SK-N-MC (cell line): Measurements from ENCODE around the gene OSR1.
"Not testable (repeated sequence)": the region's sequence is repeated elsewhere in the genome, so short reads cannot be mapped to it uniquely, and the experiment has no call there.

ENCODE experiments used
- DNase-seq: peaks from one replicate; pipeline ENCODE4 v3.0.0-alpha.2; 2011; ENCODE audit warnings: low read depth, low spot score
- H3K27ac ChIP-seq: fragments of 200-600 bp; sonication (generic); 2 replicates; pipeline ENCODE4 v1.5.1; 2016; ENCODE audit warnings: mixed run types
- H3K36me3 ChIP-seq: fragments of 200-600 bp; sonication (generic); 2 replicates; pipeline ENCODE4 v1.6.1; 2017; ENCODE audit warnings: antibody characterized with exemption, low read length, mixed read lengths; ENCODE audit not compliant: insufficient read depth
- H3K4me3 ChIP-seq: fragments of 200-600 bp; sonication (generic); 2 replicates; pipeline ENCODE4 v1.5.1; 2016
- H3K9ac ChIP-seq: fragments of 200-600 bp; sonication (generic); 2 replicates; pipeline ENCODE4 v1.8.0; 2017; ENCODE audit warnings: mixed run types, mixed read lengths; ENCODE audit not compliant: insufficient read length
- H3K9me3 ChIP-seq: fragments of 200-600 bp; sonication (generic); 2 replicates; pipeline ENCODE4 v1.6.1; 2017; ENCODE audit warnings: low read depth, mild to moderate bottlenecking, antibody characterized with exemption, low read length, moderate library complexity, mixed read lengths
- EZH2 ChIP-seq: fragments of 200-600 bp; sonication (generic); IDR thresholded peaks from one replicate; pipeline ENCODE4 v1.6.1; 2017; ENCODE audit warnings: antibody characterized with exemption
- FOXP2 ChIP-seq: optimal IDR thresholded peaks from 2 replicates; pipeline ENCODE3; 2011; ENCODE audit warnings: mild to moderate bottlenecking, moderate library complexity; ENCODE audit not compliant: insufficient read depth; ENCODE audit errors: extremely low read length, control extremely low read depth
- POLR2AphosphoS5 ChIP-seq: IDR thresholded peaks from 2 replicates; pipeline ENCODE4 v1.6.1; 2012; ENCODE audit warnings: mild to moderate bottlenecking, low read depth, low read length, borderline replicate concordance

OSR1 gene

DNA sequence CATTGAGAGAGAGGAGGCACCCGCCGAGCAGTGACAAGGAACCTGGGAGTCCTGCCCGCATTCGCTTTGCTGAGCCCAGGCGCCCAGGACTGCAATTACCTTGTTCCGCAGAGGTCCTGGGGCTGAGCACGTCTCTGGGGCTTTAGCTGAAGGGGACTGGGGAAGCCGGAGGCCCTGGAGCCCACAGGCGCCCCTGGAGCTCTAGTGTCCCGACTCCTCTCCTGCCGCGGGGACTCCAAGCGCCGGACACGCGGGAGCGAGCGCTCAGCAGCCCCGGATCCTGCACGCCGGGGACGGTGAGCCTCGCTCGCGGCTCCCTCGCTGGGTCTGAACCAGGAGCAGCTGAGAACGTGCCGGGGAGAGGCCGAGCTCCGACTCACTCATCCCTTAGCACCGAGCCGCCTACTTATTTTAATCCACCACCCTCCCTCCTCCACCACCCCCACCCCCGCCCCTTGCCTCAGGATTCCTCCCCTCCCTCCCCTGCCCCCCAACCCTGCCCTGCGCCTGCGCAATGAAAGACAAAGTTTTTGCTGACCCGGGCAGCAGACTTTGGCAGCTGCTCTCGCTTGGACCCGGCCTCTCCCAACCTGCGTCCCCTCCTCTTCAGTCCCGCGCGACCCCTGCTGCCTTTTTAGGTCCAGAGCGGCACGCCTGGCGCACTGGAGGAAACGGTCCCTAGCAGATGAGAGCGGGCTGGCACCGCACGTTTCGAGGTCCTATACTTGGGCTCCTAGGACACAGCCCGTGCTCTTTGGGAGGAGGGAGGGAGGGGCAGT lies at the start of gene OSR1:
TSS of gene OSR1 (minus strand) at position 382 of the 779 bp plus-strand sequence. CDS start 4,818 bp downstream, outside the sequence.
- H3K27ac ChIP-seq: no peak within 1 kb of the TSS
- peak within 1 kb of the TSS; percentile 10 for H3K9ac ChIP-seq
- H3K9me3 ChIP-seq: no peaks in the 10 kb centered on the region
- TF ChIP-seq FOXP2: no peak
- no peak for TF ChIP-seq POLR2AphosphoS5
- no peak for TF ChIP-seq EZH2
- no peak for DNase-seq
- peak within 1 kb of the TSS; percentile 73 for H3K4me3 ChIP-seq
- H3K36me3 ChIP-seq: no peaks in the 10 kb centered on the region

DNA sequence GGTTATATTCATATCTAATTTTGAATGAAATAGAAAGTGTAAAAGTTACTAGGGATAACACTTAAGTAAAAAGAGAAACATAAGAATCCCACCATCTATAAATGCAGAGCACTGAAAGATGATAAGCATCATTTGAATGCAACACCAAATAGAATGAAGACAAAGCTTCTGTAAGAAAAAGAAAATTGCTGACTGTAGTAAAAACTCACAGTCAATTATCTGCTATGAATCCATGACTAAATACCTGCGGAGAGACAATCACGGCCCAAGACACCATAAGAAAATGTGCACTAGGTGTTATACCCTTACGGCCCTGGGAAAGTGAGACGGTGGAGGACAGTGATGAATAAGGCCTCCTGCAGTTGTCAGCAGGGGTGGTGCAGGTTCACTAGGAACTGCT lies 45.4 kb upstream of the OSR1 start:
- Histone ChIP-seq H3K27ac (no peak overlapping the region), H3K36me3 (no peaks in the 10 kb centered on the region), H3K9me3 (no peaks in the 10 kb centered on the region), H3K9ac (no peak overlapping the region), H3K4me3 (no peak overlapping the region)
- DNase-seq: no peak
- TF ChIP-seq POLR2AphosphoS5: no peak
- no peak for TF ChIP-seq EZH2
- no peak for TF ChIP-seq FOXP2

DNA sequence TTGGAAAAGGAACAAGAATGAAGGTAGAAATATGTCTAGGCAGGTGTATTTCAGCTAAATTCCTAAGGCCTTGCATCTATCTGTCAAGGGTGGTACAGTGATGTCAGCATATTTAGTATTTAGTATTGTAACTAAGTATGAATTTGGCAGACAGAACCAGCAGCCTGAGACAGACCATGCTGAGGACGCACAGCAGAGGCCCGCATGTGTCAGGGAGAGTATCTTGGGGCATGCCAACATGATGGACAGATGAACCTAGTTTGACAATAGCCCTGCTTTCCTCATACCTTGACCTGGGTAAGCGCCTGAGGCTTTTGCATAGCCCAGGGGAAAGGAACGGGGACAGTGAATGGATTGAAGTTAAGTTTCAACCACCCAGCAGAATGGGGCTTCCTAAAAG lies 33.8 kb upstream of the OSR1 start:
- Histone ChIP-seq H3K9ac (no peak overlapping the region), H3K36me3 (no peaks in the 10 kb centered on the region), H3K9me3 (no peaks in the 10 kb centered on the region), H3K27ac (no peak overlapping the region), H3K4me3 (no peak overlapping the region)
- TF ChIP-seq EZH2: no peak
- TF ChIP-seq FOXP2: no peak
- TF ChIP-seq POLR2AphosphoS5: no peak
- DNase-seq: no peak

DNA sequence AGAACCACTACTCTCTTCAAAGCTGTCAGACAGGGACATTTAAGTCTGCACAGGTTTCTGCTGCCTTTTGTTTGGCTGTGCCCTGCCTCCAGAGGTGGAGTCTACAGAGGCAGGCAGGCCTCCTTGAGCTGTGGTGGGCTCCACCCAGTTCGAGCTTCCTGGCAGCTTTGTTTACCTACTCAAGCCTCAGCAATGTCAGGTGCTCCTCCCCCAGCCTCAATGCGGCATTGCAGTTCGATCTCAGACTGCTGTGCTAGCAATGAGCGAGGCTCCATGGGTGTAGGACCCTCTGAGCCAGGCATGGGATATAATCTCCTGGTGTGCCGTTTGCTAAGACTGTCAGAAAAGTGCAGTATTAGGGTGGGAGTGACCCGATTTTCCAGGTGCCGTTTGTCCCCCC lies 31.0 kb upstream of the OSR1 start:
- not testable (repeated sequence) for H3K36me3 ChIP-seq, H3K27ac ChIP-seq, H3K9me3 ChIP-seq, H3K9ac ChIP-seq, DNase-seq, H3K4me3 ChIP-seq

DNA sequence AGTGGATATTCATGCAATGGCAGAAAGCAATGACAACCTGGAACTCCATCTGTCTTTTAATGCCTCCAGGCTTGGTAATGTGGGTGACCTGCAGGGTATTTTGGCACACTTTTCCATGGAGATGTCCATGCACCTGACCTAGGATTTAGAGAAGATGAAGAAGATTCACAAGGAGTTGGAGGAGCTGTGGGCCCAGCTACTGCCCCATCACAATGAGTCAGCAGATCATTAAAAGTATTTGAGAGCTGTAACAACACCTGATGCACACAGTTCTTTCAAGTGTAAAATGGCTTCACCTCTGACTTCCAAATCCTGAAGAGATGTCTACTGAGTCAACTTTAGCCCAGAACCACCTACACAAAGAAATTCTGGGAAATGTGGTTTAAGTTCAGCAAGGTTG lies 22.1 kb upstream of the OSR1 start:
- no peak overlapping the region for H3K4me3 ChIP-seq
- no peak for DNase-seq
- H3K9ac ChIP-seq: no peak overlapping the region
- no peaks in the 10 kb centered on the region for H3K9me3 ChIP-seq
- no peak overlapping the region for H3K27ac ChIP-seq
- TF ChIP-seq FOXP2 (no peak), EZH2 (no peak)
- no peaks in the 10 kb centered on the region for H3K36me3 ChIP-seq

DNA sequence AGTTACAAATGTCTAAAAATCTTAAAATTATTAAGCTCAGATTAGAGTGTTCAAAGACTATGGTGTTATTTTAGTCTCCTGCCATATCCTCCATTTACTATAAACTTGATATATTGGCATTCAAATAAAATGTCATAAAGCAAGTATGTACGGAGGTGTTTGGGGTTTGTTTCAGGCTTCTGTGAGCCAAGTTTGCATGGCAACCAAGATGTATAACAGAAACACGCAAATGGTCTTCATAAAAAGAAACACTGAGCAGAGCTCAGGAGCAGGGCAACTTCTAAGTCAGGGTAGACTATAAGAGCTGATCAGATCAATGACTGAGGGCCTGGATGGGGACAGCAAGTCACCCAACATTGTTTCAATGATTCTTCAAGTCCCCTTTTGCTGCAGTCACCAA lies 20.5 kb upstream of the OSR1 start:
- DNase-seq: no peak
- Histone ChIP-seq H3K27ac (no peak overlapping the region), H3K9ac (no peak overlapping the region), H3K9me3 (no peaks in the 10 kb centered on the region), H3K36me3 (no peaks in the 10 kb centered on the region), H3K4me3 (no peak overlapping the region)
- TF ChIP-seq POLR2AphosphoS5: no peak
- no peak for TF ChIP-seq EZH2
- no peak for TF ChIP-seq FOXP2

DNA sequence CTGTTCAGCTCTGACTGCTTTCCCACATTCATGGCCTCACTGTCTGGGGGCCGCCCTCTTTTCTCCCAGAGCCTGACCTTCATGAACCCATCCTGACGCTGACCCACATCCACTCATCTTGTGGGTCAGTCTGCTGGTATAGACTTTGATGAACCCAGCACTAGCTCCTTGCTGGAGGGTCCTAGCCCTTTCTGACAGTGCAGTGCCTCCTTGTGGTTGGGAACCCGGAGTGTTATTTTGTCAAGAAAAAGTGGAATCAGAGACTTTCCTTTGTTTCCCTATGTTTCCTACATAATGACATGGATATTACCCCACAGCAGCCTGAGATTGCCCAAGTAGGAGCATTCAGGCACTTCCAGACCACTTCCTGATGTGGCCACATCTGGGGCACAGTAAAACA lies 19.3 kb upstream of the OSR1 start:
- H3K9ac ChIP-seq: no peak overlapping the region
- DNase-seq: no peak
- no peak overlapping the region for H3K4me3 ChIP-seq
- TF ChIP-seq EZH2 (no peak), POLR2AphosphoS5 (no peak), FOXP2 (no peak)
- no peaks in the 10 kb centered on the region for H3K9me3 ChIP-seq
- H3K36me3 ChIP-seq: no peaks in the 10 kb centered on the region
- no peak overlapping the region for H3K27ac ChIP-seq

DNA sequence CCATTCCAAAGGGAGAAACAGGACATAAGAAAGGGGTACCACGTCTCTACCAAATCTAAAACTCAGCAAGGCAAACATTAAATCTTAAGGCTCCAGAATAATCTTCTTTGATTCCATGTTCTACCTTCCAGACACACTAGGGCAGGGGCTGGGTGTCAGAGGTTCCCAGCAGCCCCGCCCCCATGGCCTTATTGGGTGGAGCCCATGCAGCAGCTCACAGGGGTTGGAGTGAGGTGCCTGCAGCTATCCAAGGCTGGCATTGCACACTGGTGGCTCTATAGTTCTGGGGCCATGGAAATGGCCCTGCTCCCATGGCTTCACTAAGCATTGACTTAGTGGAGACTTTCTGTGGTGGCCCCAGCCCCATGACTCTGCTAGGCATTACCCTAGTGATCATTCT lies 14.9 kb upstream of the OSR1 start:
- no peak overlapping the region for H3K4me3 ChIP-seq

DNA sequence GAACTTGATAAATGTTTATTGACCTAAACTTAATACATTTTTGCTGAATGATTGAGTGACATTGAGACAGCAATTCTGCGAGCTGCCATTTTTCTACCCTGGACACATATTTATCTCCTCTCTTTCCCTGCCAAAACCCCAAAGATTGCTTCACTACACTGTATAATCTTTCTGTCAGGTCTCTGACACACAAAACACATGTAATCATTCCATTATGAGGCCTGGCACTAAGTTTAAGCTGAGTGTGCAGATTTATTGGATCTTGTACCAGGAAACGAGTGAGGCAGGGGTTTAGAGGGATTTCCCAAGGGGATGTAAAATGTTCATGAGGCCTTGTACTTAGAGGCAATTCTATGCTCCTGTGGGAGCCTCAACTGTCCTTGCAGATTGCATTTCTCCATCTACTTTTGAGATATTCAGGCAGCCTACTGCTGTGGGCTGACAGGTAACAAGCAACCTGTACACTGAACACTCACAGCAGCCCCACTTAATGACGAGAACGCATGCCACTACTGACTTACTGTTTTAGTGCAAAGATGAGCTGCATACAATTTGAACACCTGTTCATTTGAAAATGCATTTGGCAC lies 13.7 kb upstream of the OSR1 start:
- TF ChIP-seq FOXP2 (no peak), EZH2 (no peak), POLR2AphosphoS5 (no peak)
- H3K36me3 ChIP-seq: no peaks in the 10 kb centered on the region
- no peak overlapping the region for H3K9ac ChIP-seq
- peak; percentile 20 for DNase-seq
- no peaks in the 10 kb centered on the region for H3K9me3 ChIP-seq
- H3K4me3 ChIP-seq: no peak overlapping the region
- no peak overlapping the region for H3K27ac ChIP-seq

More for the DNA sequence above, 14.9 kb upstream of the OSR1 start:
- Histone ChIP-seq H3K27ac (no peak overlapping the region), H3K36me3 (no peaks in the 10 kb centered on the region), H3K9ac (no peak overlapping the region), H3K9me3 (no peaks in the 10 kb centered on the region)
- TF ChIP-seq EZH2: no peak
- TF ChIP-seq FOXP2: no peak
- TF ChIP-seq POLR2AphosphoS5: no peak
- no peak for DNase-seq
